DMS53 treated with DMSO at 0.1 percent for 48 hours (cell line): Measurements from ENCODE around the gene FXYD1.
"Not testable (repeated sequence)": the region's sequence is repeated elsewhere in the genome, so short reads cannot be mapped to it uniquely, and the experiment has no call there.

Source experiments
- DNase-seq: peaks from one replicate; lab custom pipeline; 2025; ENCODE audit not compliant: unreplicated experiment; lab: John Stamatoyannopoulos, UW

FXYD1 gene

DNA sequence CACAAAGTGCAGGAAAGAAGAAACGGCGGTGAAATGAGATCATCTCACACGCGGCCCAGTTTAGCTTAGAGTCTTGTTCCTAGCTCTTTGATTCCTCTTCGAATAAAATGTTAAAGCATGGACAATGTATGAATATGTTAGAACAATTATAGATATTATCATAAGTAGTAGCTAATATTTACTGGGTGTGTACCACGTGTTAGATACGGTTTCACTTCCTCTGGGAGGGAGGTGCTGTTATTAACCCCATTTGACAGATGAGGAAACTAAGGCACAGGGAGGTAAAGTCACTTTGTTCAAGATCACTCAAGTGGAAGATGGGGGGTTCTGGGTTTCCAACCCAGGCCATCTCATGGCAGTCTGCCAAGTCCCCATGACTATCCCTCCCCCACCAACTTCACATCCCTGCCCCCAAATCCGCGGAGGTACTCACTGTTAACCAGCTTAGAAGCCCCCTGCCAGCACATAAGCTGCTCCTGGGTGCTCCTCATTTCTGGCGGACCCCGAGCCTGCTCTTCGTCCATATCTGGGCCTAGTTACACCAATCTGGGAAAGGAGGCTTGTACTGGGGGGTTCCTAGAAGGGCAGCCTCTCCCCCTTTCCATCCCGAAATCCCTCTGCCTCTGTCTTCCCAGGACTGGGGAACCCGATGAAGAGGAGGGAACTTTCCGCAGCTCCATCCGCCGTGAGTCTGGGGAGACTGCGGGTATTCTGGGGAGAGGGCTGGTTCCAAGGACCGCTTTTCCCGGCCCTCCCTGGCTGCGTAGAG, 3.4 kb downstream of the FXYD1 start:
- peak; percentile 38 for DNase-seq

- peak; percentile 58 for DNase-seq
Measured at GRCh38 chr19:35142606-35143230, 4.1 kb downstream of the FXYD1 start.

DNA sequence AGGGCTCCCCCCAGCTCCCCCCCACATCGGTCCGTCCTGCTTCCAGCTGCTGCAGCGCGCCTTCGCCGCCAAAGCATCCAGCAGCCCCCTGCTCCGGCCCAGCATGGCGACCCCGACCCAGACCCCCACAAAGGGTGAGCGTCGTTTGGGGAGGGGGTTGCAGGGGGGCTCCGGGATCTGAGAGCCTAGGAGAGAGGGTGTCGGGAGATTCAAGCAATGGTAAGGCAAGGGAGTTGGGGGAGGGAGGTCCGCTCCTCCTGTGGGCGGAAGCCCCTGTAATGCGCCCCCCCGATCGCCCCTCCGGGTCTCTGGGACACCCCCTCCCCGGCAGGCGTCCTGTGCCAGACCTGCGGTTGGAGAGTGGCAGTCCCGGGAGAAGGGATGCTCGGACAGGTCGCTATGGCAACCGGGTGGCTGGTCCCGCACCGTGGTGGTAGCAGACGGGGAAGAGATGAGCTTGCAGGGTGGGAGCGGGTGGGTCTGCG, 4.6 kb downstream of the FXYD1 start, which contains the start of gene FXYD7:
TSS of gene FXYD7 (plus strand) at position 25 of the 485 bp plus-strand sequence. CDS start at position 104, 79 bp downstream.
- no peak for DNase-seq

- no peak for DNase-seq
Measured at GRCh38 chr19:35143818-35144217, 5.2 kb downstream of the FXYD1 start.

DNA sequence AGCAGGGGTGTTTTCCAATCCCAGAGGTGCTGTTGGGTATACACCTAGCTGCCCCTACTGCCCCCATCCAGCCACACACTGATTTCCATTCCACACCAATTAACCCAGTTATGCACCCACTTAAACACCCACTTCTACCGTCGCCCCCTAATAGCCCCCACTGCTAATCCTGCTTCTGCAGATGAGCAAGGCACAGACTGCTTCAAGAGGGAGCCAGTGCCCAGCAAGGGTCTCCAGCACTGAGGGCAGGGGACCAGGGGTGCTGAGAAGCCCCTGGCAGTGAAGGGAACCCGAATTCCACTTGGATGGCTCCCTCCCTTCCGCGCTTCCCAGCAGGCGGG, 5.6 kb downstream of the FXYD1 start:
- DNase-seq: no peak

GRCh38 chr19:35144600-35145436, 6.2 kb downstream of the FXYD1 start:
- no peak for DNase-seq

- DNase-seq: no peak
Measured at GRCh38 chr19:35146746-35147459, 8.3 kb downstream of the FXYD1 start.

- DNase-seq: no peak
Measured at GRCh38 chr19:35149463-35149862, 10.8 kb downstream of the FXYD1 start.

- DNase-seq: no peak
Measured at GRCh38 chr19:35150445-35150844, 11.8 kb downstream of the FXYD1 start.

DNA sequence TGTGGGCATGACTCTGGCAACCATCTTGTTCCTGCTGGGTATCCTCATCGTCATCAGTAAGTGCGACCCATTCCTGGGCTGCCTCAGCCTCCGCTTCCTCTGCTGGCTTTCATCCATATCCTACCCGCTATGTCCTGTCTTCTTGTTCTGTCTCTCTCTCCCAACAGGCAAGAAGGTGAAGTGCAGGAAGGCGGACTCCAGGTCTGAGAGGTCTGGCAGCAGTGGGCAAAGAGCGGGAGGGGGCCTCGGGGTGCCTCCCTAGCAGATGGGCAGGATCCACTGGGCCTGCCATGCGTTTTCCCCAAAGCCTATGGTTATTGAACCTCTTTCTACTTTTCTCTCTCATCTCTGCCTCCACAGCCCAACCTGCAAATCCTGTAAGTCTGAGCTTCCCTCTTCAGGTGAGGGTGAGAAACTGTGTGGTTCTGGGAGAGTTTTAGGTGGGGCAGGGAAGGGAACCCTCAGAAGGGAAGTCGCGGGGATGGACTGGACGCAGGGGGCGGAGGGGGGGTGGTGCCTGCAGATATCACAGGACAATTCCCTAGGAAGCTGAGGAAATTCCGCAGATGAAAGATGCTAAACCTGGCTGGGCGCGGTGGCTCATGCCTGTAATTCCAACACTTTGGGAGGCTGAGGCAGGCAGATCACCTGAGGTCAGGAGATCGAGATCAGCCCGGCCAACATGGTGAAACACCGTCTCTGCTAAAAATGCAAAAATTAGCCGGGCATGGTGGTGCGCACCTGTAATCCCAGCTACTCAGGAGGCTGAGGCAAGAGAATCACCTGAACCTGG, 12.8 kb downstream of the FXYD1 start:
- DNase-seq: no peak

DNA sequence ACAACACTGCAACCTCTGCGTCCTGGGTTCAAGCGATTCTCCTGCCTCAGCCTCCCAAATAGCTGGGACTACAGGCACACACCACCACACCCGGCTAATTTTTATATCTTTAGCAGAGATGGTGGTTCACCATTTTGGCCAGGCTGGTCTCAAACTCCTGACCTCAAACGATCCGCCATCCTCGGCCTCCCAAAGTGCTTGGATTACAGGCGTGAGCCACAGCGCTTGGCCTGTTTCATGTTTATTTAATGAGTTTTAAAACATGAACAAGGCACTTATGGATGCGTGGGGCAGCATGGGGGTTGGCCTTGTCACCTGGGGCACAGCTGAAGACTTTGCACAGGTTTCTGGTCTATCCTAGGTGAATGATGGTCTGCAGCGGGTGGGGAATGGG, 14.5 kb downstream of the FXYD1 start:
- not testable (repeated sequence) for DNase-seq

DNA sequence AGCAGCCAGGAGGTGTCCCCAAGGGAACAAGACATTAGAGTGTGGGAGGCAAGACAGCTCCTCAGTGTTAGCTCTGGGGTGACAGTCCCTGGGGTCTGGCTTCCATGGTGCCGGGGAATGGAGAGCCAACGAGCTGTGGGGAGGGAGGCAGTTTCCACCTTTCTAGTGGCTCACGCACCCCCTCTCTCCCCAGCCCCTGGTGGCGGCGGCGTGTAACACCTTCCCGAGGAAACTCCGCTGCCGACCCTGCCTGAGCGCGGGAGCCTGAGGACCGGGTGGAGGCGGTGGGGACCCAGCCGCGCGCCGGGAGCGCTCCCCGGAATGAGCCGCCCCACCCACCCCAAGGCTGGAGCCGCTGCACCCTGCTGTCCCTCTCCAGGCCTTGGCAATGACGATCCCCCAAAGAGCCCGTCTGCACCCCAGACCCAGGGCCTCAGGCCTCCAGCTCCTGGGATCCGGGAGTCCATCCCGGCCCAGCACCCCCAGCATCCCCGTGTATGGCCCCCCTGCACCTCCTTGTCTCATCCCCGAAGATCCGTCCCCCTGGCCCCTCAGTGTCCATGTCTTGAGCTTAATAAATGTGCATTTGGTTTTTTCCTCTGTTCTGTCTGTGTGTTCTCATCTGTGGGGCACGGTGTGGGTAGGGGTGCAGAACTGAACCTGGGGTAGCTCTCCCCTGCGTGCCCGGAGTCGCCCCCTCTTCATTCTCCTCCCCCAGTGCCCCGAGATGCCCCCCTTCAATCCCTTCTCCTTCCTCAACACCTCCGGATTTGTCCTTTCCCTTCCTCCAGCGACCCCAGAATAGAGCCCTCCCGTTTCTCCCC, 15.3 kb downstream of the FXYD1 start:
- no peak for DNase-seq

- DNase-seq: peak; percentile 52
Measured at GRCh38 chr19:35154525-35155406, 16.1 kb downstream of the FXYD1 start, which contains the start of gene FXYD5. Gene FXYD5 (plus strand): TSS chr19:35154735. CDS start chr19:35155551, 816 bp downstream.

- no peak for DNase-seq
Measured at GRCh38 chr19:35155441-35155840, 16.8 kb downstream of the FXYD1 start.

DNA sequence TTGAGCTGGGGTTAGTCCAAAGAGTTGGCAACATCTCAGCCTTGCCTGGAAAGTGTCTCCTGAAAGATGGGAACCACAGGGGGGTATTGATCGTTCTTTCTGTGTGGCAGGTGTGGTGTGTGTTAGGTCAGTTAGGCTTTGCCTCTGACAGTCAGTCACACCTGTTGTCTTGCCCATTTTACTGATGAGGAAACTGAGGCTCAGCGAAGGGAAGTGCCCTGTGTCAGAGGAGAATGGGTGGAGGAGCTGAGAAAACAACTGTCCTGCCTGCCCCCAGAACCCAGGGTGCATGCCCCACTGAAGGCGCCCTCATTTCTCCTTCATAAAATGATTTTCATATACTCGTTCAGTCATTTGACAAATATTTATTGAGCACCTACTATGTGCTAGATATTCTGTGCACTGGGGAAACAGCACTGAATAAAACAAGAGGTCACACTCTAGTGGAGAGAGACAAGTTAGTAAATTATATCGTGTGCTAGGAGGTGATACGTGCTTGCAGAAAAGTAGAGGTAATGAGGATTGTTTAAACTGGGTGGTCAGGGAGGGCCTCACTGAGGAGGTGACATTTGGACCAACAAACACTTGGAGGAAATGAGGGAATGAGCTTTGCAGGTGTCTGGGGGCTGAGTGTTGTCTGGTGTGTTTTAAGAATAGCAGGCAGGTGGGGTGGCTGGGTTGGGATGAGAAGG, 17.5 kb downstream of the FXYD1 start:
- no peak for DNase-seq

- DNase-seq: no peak
Measured at GRCh38 chr19:35156673-35157014, 18.0 kb downstream of the FXYD1 start.

- no peak for DNase-seq
Measured at GRCh38 chr19:35157431-35157830, 18.8 kb downstream of the FXYD1 start.

DNA sequence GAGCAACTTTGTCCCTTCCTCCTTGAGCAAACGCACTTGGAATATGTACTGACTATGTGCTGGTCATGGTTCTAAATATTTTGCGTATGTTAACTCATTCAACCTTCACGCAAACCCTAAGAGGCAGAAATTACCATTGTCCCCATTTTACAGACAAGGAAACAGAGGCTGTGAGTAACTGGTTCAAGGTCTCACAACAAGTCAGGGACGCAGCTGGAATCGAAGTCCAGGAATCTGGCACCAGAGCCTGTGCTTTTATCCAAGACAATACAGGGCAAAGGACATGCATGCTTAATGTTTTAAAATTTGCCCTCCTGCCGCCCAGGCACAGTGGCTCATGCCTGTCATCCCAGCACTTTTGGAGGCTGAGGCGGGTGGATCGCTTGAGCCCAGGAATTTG, 21.0 kb downstream of the FXYD1 start:
- DNase-seq: no peak
